HCT116 (cell line): ENCODE results near the gene SPTLC3. TPM values are rescaled to one million over a fixed set of nuclear protein-coding genes. Genes with fewer than 3 reads are reported as not detected.

Source experiments
- ATAC-seq: fragments of 200-7000 bp; cut with Tn5 transposase; 2 replicates; pipeline ENCODE4 v1.9.1; 2020; ENCODE audit warnings: mild to moderate bottlenecking, moderate library complexity
- BruUV-seq: library from RNA; stranded (reverse); fragments of 400-500 nt; replicated peaks from 2 replicates; lab custom pipeline; 2021; lab: Mats Ljungman, UMichigan
- CTCF ChIA-PET: fragments of 300-600 bp; sonication (Branson Sonifier 250); formaldehyde crosslinking; loops from one replicate; lab custom pipeline; 2021; ENCODE audit warnings: antibody characterized with exemption; lab: Charles Lee
- POLR2A ChIA-PET: fragments of 300-600, 350-600 bp; sonication (Branson Sonifier 250); formaldehyde crosslinking; loops from one replicate; lab custom pipeline; 2021; ENCODE audit warnings: antibody characterized with exemption; lab: Charles Lee
- RAD21 ChIA-PET, 2 experiments: fragments of 300-600 bp; sonication (Branson Sonifier 250); formaldehyde crosslinking; loops; one replicate each; lab custom pipeline; 2023; ENCODE audit warnings: low total read pairs in 2 of 2; ENCODE audit not compliant: uncharacterized antibody in 2 of 2, unreplicated experiment in 2 of 2, low non-redundant PET in 1 of 2; lab: Charles Lee
- DNase-seq: peaks from one replicate; pipeline ENCODE4 v3.0.0-alpha.2; 2010; ENCODE audit warnings: low read depth, low spot score
- H2AFZ ChIP-seq: fragments of 200-600 bp; shearing (Covaris generic), sonication (generic); 2 replicates; pipeline ENCODE4 v1.6.1; 2017; ENCODE audit warnings: low read depth, mixed run types, mixed read lengths, antibody characterized with exemption, low read length; ENCODE audit not compliant: poor library complexity, severe bottlenecking
- H3K27ac ChIP-seq: 2 replicates; pipeline ENCODE4 v1.5.1; 2012; ENCODE audit warnings: low read depth, low read length
- H3K27me3 ChIP-seq: fragments of 200-600 bp; sonication (generic); 2 replicates; pipeline ENCODE4 v1.6.1; 2016; ENCODE audit warnings: mixed run types, low read length, mixed read lengths; ENCODE audit not compliant: insufficient read depth
- H3K36me3 ChIP-seq, 2 experiments: fragments of 200-500 bp in 1 of 2; fragments of 200-600 bp in 1 of 2; sonication (Bioruptor generic) in 1 of 2; sonication (generic) in 1 of 2; 2 replicates each; pipeline versions ENCODE4 v1.5.1 to v1.6.1; 2014 to 2016; ENCODE audit warnings: low read length in 2 of 2, inconsistent platforms in 1 of 2, mixed read lengths in 1 of 2, mixed run types in 1 of 2; ENCODE audit not compliant: insufficient read depth in 2 of 2, control insufficient read depth in 1 of 2
- H3K4me1 ChIP-seq, 2 experiments: fragments of 200-600 bp in 1 of 2; sonication (generic) in 1 of 2; 2 replicates each; pipeline versions ENCODE4 v1.5.1 to v1.6.1; 2012 to 2017; ENCODE audit warnings: low read length in 2 of 2, inconsistent platforms in 1 of 2, mild to moderate bottlenecking in 1 of 2, mixed read lengths in 1 of 2, mixed run types in 1 of 2, moderate library complexity in 1 of 2; ENCODE audit not compliant: insufficient read depth in 2 of 2, control insufficient read depth in 1 of 2
- H3K4me2 ChIP-seq: fragments of 200-600 bp; sonication (generic); 2 replicates; pipeline ENCODE4 v1.6.1; 2017; ENCODE audit warnings: mixed run types, low read length, mixed read lengths
- H3K4me3 ChIP-seq, 2 experiments: fragments of 200-600 bp in 1 of 2; sonication (generic) in 1 of 2; replicated peaks in 1 of 2; 2 replicates each; pipeline ENCODE4 v1.5.1; 2011 to 2016; ENCODE audit warnings: low read length in 2 of 2, control low read depth in 1 of 2, low read depth in 1 of 2, mild to moderate bottlenecking in 1 of 2, mixed read lengths in 1 of 2, mixed run types in 1 of 2
- H3K79me2 ChIP-seq: fragments of 200-600 bp; sonication (generic); 2 replicates; pipeline ENCODE4 v1.6.1; 2017; ENCODE audit warnings: mild to moderate bottlenecking, mixed run types, low read length, moderate library complexity, mixed read lengths; ENCODE audit not compliant: insufficient read depth
- H3K9ac ChIP-seq: fragments of 200-600 bp; sonication (generic); 2 replicates; pipeline ENCODE4 v1.6.1; 2016; ENCODE audit warnings: low read length, mixed read lengths
- H3K9me2 ChIP-seq: fragments of 200-600 bp; sonication (generic), shearing (Covaris generic); 2 replicates; pipeline ENCODE4 v1.6.1; 2017; ENCODE audit warnings: mixed run types, mild to moderate bottlenecking, moderate library complexity; ENCODE audit not compliant: insufficient read depth
- H3K9me3 ChIP-seq, 2 experiments: fragments of 200-500 bp in 1 of 2; fragments of 200-600 bp in 1 of 2; sonication (Bioruptor generic) in 1 of 2; sonication (generic) in 1 of 2; 2 replicates each; pipeline ENCODE4 v1.6.1; 2014 to 2017; ENCODE audit warnings: low read length in 2 of 2, mixed read lengths in 2 of 2, inconsistent platforms in 1 of 2, low read depth in 1 of 2, mild to moderate bottlenecking in 1 of 2, mixed run types in 1 of 2, moderate library complexity in 1 of 2; ENCODE audit not compliant: control insufficient read depth in 1 of 2, insufficient read depth in 1 of 2
- H4K20me1 ChIP-seq: fragments of 200-600 bp; sonication (generic), shearing (Covaris generic); 2 replicates; pipeline ENCODE4 v1.6.1; 2017; ENCODE audit warnings: mixed run types, mild to moderate bottlenecking, moderate library complexity; ENCODE audit not compliant: insufficient read depth
- CBX3 ChIP-seq: IDR thresholded peaks from 2 replicates; pipeline ENCODE4 v1.6.1; 2012; ENCODE audit warnings: low read depth
- CTCF ChIP-seq, 3 experiments: fragments of 200-600 bp in 1 of 3; sonication (generic) in 1 of 3; IDR thresholded peaks in 2 of 3; conservative IDR thresholded peaks in 1 of 3; 2 replicates each; pipeline ENCODE4 v1.5.1; 2012 to 2017; ENCODE audit warnings: low read depth in 2 of 3, low read length in 2 of 3, antibody characterized with exemption in 1 of 3, borderline replicate concordance in 1 of 3, control low read depth in 1 of 3, mild to moderate bottlenecking in 1 of 3, mixed read lengths in 1 of 3, mixed run types in 1 of 3, moderate library complexity in 1 of 3; ENCODE audit not compliant: insufficient read depth in 1 of 3
- EGR1 ChIP-seq: IDR thresholded peaks from 2 replicates; pipeline ENCODE4 v1.6.1; 2012; ENCODE audit warnings: low read depth
- ELF1 ChIP-seq: IDR thresholded peaks from 2 replicates; pipeline ENCODE4 v1.6.1; 2012; ENCODE audit warnings: low read depth, borderline replicate concordance
- EZH2 ChIP-seq: fragments of 200-600 bp; sonication (generic); IDR thresholded peaks from 2 replicates; pipeline ENCODE4 v1.6.1; 2017; ENCODE audit warnings: antibody characterized with exemption, mixed run types
- EZH2phosphoT487 ChIP-seq: fragments of 200-600 bp; IDR thresholded peaks from 2 replicates; pipeline ENCODE4 v1.6.1; 2018; ENCODE audit warnings: antibody characterized with exemption, borderline replicate concordance
- FOSL1 ChIP-seq: IDR thresholded peaks from 2 replicates; pipeline ENCODE4 v1.6.1; 2012; ENCODE audit warnings: low read depth
- POLR2A ChIP-seq: IDR thresholded peaks from 2 replicates; pipeline ENCODE4 v1.7.0; 2011; ENCODE audit warnings: borderline replicate concordance; ENCODE audit not compliant: insufficient read depth, insufficient read length; ENCODE audit errors: extremely low read depth
- POLR2AphosphoS5 ChIP-seq: IDR thresholded peaks from 2 replicates; pipeline ENCODE4 v1.6.1; 2011; ENCODE audit warnings: mild to moderate bottlenecking, low read depth, low read length, moderate library complexity
- REST ChIP-seq: IDR thresholded peaks from 2 replicates; pipeline ENCODE4 v1.6.1; 2012; ENCODE audit warnings: low read depth
- SIN3A ChIP-seq: IDR thresholded peaks from 2 replicates; pipeline ENCODE4 v1.6.1; 2012; ENCODE audit warnings: low read depth
- SP1 ChIP-seq: IDR thresholded peaks from 2 replicates; pipeline ENCODE4 v1.6.1; 2012; ENCODE audit warnings: low read depth
- SRF ChIP-seq: IDR thresholded peaks from 2 replicates; pipeline ENCODE4 v1.6.1; 2012; ENCODE audit warnings: low read depth
- TCF7L2 ChIP-seq: IDR thresholded peaks from 2 replicates; pipeline ENCODE4 v1.7.0; 2011; ENCODE audit warnings: borderline replicate concordance, inconsistent platforms; ENCODE audit not compliant: insufficient read depth, insufficient read length; ENCODE audit errors: extremely low read depth
- ZFX ChIP-seq: fragments of 450-650 bp; IDR thresholded peaks from 2 replicates; pipeline ENCODE4 v1.6.1; 2017
- intact Hi-C: fragments of 100-400 bp; cut with micrococcal nuclease; formaldehyde crosslinking; loops from 2 replicates; pipeline ENCODE4 v1.10.0; 2022
- total RNA-seq: library from RNA; stranded (reverse); gene quantifications from one replicate; pipeline ENCODE4 v1.2.1, GENCODE V29; 2021; ENCODE audit not compliant: unreplicated experiment

Gene SPTLC3
- total RNA-seq, 1 experiment from 2014 or later, result not detected

GRCh38 chr20:12998046-12998445, 10.7 kb upstream of the SPTLC3 start:
- DNase-seq (no peak), ATAC-seq (no peak)
- Histone ChIP-seq H3K4me1 (no peaks in the 10 kb centered on the region), H3K4me3 (no peak overlapping the region), H3K9me3 (no peaks in the 10 kb centered on the region), H3K79me2 (no peaks in the 10 kb centered on the region), H3K9me2 (no peaks in the 10 kb centered on the region), H2AFZ (no peak overlapping the region), H3K27ac (no peak overlapping the region), H3K36me3 (no peaks in the 10 kb centered on the region), H3K27me3 (no peaks in the 10 kb centered on the region), H3K4me2 (no peak overlapping the region), H3K9ac (no peak overlapping the region), H4K20me1 (no peaks in the 10 kb centered on the region)
- POLR2A ChIA-PET, result no interaction called here
- BruUV-seq, result no TSS peak
- intact Hi-C loops, result no loop called here
- RAD21 ChIA-PET, result no interaction called here
- TF ChIP-seq ELF1, result no peak
- no peak for TF ChIP-seq SRF
- no peak for TF ChIP-seq SP1
- no peak for TF ChIP-seq EZH2
- no peak for TF ChIP-seq REST
- TF ChIP-seq CBX3, result no peak
- no peak for TF ChIP-seq POLR2AphosphoS5
- TF ChIP-seq ZFX, result no peak
- no peak for TF ChIP-seq POLR2A
- no peak for TF ChIP-seq SIN3A
- TF ChIP-seq FOSL1, result no peak
- TF ChIP-seq CTCF (IDR thresholded peaks at IDR 0.05 in 2 of 3, conservative IDR thresholded peaks at IDR 0.05 in 1 of 3; ENCODE audit: borderline replicate concordance in 1 of 3, insufficient read depth in 1 of 3, low read depth in 2 of 3, low read length in 2 of 3), result no peak
- no peak for TF ChIP-seq EZH2phosphoT487
- TF ChIP-seq TCF7L2, result no peak
- no peak for TF ChIP-seq EGR1
- CTCF ChIA-PET, result no interaction called here
